Thyroid gland (tissue), 4 donors: ENCODE measurements around the gene KCNB1. TPM values are rescaled to one million over a fixed set of nuclear protein-coding genes. Genes with fewer than 3 reads are reported as not detected.

Experiments
- DNase-seq, 2 donors: peaks; one replicate each; pipeline ENCODE4 v3.0.0-alpha.2; 2019
- H3K27ac ChIP-seq, 3 donors: fragments of 200-600 bp; sonication (generic); 1 replicate in 2 of 3; 2 replicates in 1 of 3; pipeline ENCODE4 v1.5.1; 2016 to 2019; ENCODE audit warnings: mild to moderate bottlenecking in 1 of 3, moderate library complexity in 1 of 3
- H3K27me3 ChIP-seq: fragments of 200-600 bp; sonication (generic); one replicate; pipeline ENCODE4 v1.5.1; 2019
- H3K36me3 ChIP-seq, 2 donors: fragments of 200-600 bp; sonication (generic); one replicate each; pipeline ENCODE4 v1.5.1; 2016 to 2019
- H3K4me1 ChIP-seq, 2 donors: fragments of 200-600 bp; sonication (generic); one replicate each; pipeline ENCODE4 v1.5.1; 2017 to 2019
- H3K4me3 ChIP-seq, 3 donors: fragments of 200-600 bp; sonication (generic); replicated peaks in 1 of 3; 1 replicate in 2 of 3; 2 replicates in 1 of 3; pipeline ENCODE4 v1.5.1; 2016; ENCODE audit warnings: mild to moderate bottlenecking in 1 of 3
- H3K9me3 ChIP-seq: fragments of 200-600 bp; sonication (generic); one replicate; pipeline ENCODE4 v1.5.1; 2017
- CTCF ChIP-seq, 6 experiments: fragments of 200-600 bp in 3 of 6; fragments of 450-650 bp in 3 of 6; sonication (generic) in 3 of 6; IDR thresholded peaks; one replicate each; pipeline ENCODE4 v1.5.1; 2016 to 2019; ENCODE audit warnings: antibody characterized with exemption in 6 of 6, mild to moderate bottlenecking in 2 of 6, inconsistent platforms in 1 of 6, moderate library complexity in 1 of 6
- POLR2A ChIP-seq, 2 donors: fragments of 450-650 bp; IDR thresholded peaks; one replicate each; pipeline ENCODE4 v1.6.1; 2017; ENCODE audit warnings: antibody characterized with exemption in 2 of 2, mild to moderate bottlenecking in 2 of 2, moderate library complexity in 1 of 2
- WGBS, 2 donors: methylation state at CpG; one replicate each; pipeline ENCODE4 v1.1.5; 2017; 5-methylcytosine and 5-hydroxymethylcytosine counted together
- intact Hi-C: fragments of 100-400 bp; cut with DNase I; formaldehyde crosslinking; loops from one replicate; pipeline ENCODE4 v1.15.1; 2023
- total RNA-seq, 4 donors: library from RNA; depleted of rRNA; stranded (reverse); fragments of >200 nt; gene quantifications; one replicate each; pipeline ENCODE4 v1.2.3, GENCODE V29; 2016

Gene KCNB1
- total RNA-seq, 4 donors from 2014 or later, result 0.34 to 0.54 (median 0.47) TPM

GRCh38 chr20:49340161-49340966 lies 142.1 kb downstream of the KCNB1 start:
- Histone ChIP-seq H3K27ac (no peak overlapping the region), H3K4me1 (no peaks in the 10 kb centered on the region), H3K9me3 (no peaks in the 10 kb centered on the region), H3K27me3 (no peaks in the 10 kb centered on the region), H3K4me3 (no peak overlapping the region), H3K36me3 (no peaks in the 10 kb centered on the region)
- DNase-seq, result no peak
- intact Hi-C loops, result no loop called here
- TF ChIP-seq POLR2A (IDR thresholded peaks at IDR 0.05), result no peak
- TF ChIP-seq CTCF (IDR thresholded peaks at IDR 0.05), result no peak
- WGBS, 2 donors, result 70 to 79% methylated on average over 9 to 14 of the region's 14 CpGs

DNA sequence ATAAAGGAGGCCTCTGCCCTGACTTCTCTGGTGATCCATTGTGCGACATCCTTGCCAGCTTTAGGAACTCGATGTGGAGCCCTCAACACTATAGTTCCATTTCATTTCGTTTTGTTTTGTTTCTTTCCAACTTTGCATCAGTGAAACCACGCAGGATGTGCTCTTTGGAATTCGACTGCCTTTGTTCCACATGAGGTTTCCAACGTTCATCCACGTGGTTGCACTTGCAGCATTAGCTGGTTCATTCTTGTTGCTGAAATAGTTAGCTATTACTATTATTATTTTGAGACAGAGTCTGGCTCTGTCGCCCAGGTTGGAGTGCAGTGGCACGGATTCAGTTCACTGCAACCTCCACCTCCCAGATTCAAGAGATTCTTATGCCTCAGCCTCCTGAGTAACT lies 143.3 kb downstream of the KCNB1 start:
- WGBS, 2 donors, result 63 to 77% methylated on average over 9 of the region's 9 CpGs
- intact Hi-C loops, result loop anchor here (5.0 kb wide), 1 partner anchor 168 kb away; no protein-coding TSS in a partner anchor
- Histone ChIP-seq H3K27me3 (no peaks in the 10 kb centered on the region), H3K9me3 (no peaks in the 10 kb centered on the region), H3K27ac (no peak overlapping the region), H3K4me3 (no peak overlapping the region), H3K4me1 (no peaks in the 10 kb centered on the region), H3K36me3 (no peaks in the 10 kb centered on the region)
- TF ChIP-seq POLR2A (IDR thresholded peaks at IDR 0.05) (no peak), CTCF (IDR thresholded peaks at IDR 0.05) (no peak)
- no peak for DNase-seq

GRCh38 chr20:49338061-49338460 lies 144.4 kb downstream of the KCNB1 start:
- H3K4me1 ChIP-seq, result no peaks in the 10 kb centered on the region
- TF ChIP-seq POLR2A (IDR thresholded peaks at IDR 0.05) (no peak), CTCF (IDR thresholded peaks at IDR 0.05) (no peak)
- H3K9me3 ChIP-seq, result no peaks in the 10 kb centered on the region
- no peak overlapping the region for H3K27ac ChIP-seq
- WGBS, 2 donors, result 94% methylated on average over 11 of the region's 11 CpGs
- H3K4me3 ChIP-seq, result no peak overlapping the region
- intact Hi-C loops, result loop anchor here (5.0 kb wide), 1 partner anchor 169 kb away; no protein-coding TSS in a partner anchor
- no peaks in the 10 kb centered on the region for H3K27me3 ChIP-seq
- no peak for DNase-seq
- no peaks in the 10 kb centered on the region for H3K36me3 ChIP-seq

DNA sequence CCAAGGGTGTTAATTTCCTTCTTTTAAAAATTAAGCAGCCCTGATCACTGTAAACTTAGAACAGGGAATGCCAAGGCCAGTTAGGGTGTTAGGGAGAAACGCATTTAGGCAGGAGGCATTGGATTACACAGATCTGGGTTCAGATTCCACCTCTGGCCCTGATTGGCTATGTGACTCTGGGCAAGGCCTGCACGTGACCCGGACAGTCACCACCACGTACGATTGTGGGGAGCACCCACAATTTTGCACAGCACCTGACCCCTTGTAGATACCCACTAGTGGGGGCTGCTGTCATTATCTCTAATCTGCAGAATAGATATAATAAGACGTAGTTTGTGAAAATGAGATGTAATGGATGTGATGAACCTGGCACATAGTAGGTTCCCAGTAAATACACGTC lies 145.1 kb downstream of the KCNB1 start:
- intact Hi-C loops, result loop anchor here (5.0 kb wide), 1 partner anchor 170 kb away; no protein-coding TSS in a partner anchor
- Histone ChIP-seq H3K27ac (no peak overlapping the region), H3K27me3 (no peaks in the 10 kb centered on the region), H3K36me3 (no peaks in the 10 kb centered on the region), H3K4me1 (no peaks in the 10 kb centered on the region), H3K9me3 (no peaks in the 10 kb centered on the region), H3K4me3 (no peak overlapping the region)
- no peak for DNase-seq
- WGBS, 2 donors, result 63 to 75% methylated on average over 7 of the region's 7 CpGs
- TF ChIP-seq CTCF (IDR thresholded peaks at IDR 0.05), result no peak
- no peak for TF ChIP-seq POLR2A (IDR thresholded peaks at IDR 0.05)

DNA sequence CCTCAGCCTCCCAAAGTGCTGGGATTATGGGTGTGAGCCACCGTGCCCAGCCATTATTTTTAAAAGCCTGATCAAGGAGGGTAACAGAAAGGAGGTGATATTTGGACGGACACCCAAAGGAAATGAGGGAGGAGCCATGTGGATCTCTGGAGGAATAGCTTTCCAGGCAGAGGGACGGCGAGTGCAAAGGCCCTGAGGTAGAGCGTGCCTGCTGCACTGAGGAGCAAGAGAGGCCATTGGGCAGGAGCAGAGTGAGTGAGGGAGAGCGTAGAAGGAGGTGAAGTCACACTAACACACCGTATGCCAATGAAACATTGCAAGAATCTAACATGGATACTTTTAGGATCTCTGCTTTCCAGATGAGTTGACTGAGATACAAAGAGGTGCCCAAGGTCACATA lies 145.7 kb downstream of the KCNB1 start:
- Histone ChIP-seq H3K36me3 (no peaks in the 10 kb centered on the region), H3K4me1 (no peaks in the 10 kb centered on the region), H3K4me3 (no peak overlapping the region), H3K27me3 (no peaks in the 10 kb centered on the region), H3K27ac (no peak overlapping the region), H3K9me3 (no peaks in the 10 kb centered on the region)
- intact Hi-C loops, result loop anchor here (5.0 kb wide), 1 partner anchor 171 kb away; no protein-coding TSS in a partner anchor
- no peak for TF ChIP-seq POLR2A (IDR thresholded peaks at IDR 0.05)
- TF ChIP-seq CTCF (IDR thresholded peaks at IDR 0.05), result no peak
- WGBS, 2 donors, result 84 to 85% methylated on average over 7 of the region's 7 CpGs
- no peak for DNase-seq
